K562 (cell line): Measurements from ENCODE around the gene DNAJA1. TPM values are rescaled to one million over a fixed set of nuclear protein-coding genes. Genes with fewer than 3 reads are reported as not detected.

Experiments
- ATAC-seq: fragments of 200-7000 bp; cut with Tn5 transposase; 3 replicates; pipeline ENCODE4 v1.9.1; 2020; ENCODE audit warnings: moderate library complexity
- Bru-seq: library from RNA; stranded (reverse); fragments of 400-500 nt; gene quantifications from one replicate; lab custom pipeline; 2021; lab: Mats Ljungman, UMichigan
- BruChase-seq, 2 experiments: library from RNA; stranded (reverse); fragments of 400-500 nt; gene quantifications; one replicate each; lab custom pipeline; 2021; lab: Mats Ljungman, UMichigan
- BruUV-seq: library from RNA; stranded (reverse); fragments of 400-500 nt; replicated peaks from 2 replicates; lab custom pipeline; 2021; lab: Mats Ljungman, UMichigan
- CTCF ChIA-PET: fragments of 300-600 bp; formaldehyde crosslinking; extraction: SDS; loops from one replicate; lab custom pipeline; 2021; ENCODE audit warnings: low intra/inter-chr PET ratio; lab: Yijun Ruan, JAX
- POLR2A ChIA-PET: fragments of 300-600, 350-650 bp; sonication (Branson Sonifier 250); formaldehyde crosslinking; extraction: SDS; loops from one replicate; lab custom pipeline; 2021; ENCODE audit warnings: antibody characterized with exemption, inconsistent platforms; lab: Yijun Ruan, JAX
- DNase-seq, 4 experiments: peaks; one replicate each; pipeline versions ENCODE4 v3.0.0 to v3.0.0-alpha.2; 2011 to 2018; ENCODE audit warnings: low spot score in 3 of 4, mixed read lengths in 3 of 4; ENCODE audit errors: extremely low read depth in 1 of 4
- FAIRE-seq: peaks from 2 replicates; lab custom pipeline; 2011; peaks lifted over from hg19 to GRCh38; lab: Jason Lieb, UNC
- H2AFZ ChIP-seq: 2 replicates; pipeline ENCODE4 v1.6.0; 2011; ENCODE audit warnings: low read depth, low read length, control low read depth, inconsistent platforms
- H3K27ac ChIP-seq: fragments of 200-600 bp; 3 replicates; pipeline ENCODE4 v1.8.0; 2011; ENCODE audit warnings: low read depth, mild to moderate bottlenecking, control low read depth, inconsistent platforms, low read length, moderate library complexity, mixed read lengths; ENCODE audit errors: extremely low read depth
- H3K27me3 ChIP-seq, 2 experiments: fragments of 300-600 bp in 1 of 2; 2 replicates in 1 of 2; 3 replicates in 1 of 2; pipeline versions ENCODE4 v1.6.0 to v1.8.0; 2011; ENCODE audit warnings: inconsistent platforms in 2 of 2, low read length in 2 of 2, mild to moderate bottlenecking in 1 of 2, mixed read lengths in 1 of 2, moderate library complexity in 1 of 2; ENCODE audit not compliant: control insufficient read depth in 2 of 2, insufficient read depth in 2 of 2
- H3K36me3 ChIP-seq: fragments of 300-600 bp; 3 replicates; pipeline ENCODE4 v1.8.0; 2011; ENCODE audit warnings: mild to moderate bottlenecking, low read length, inconsistent platforms; ENCODE audit not compliant: control insufficient read depth, insufficient read depth
- H3K4me1 ChIP-seq, 2 experiments: fragments of 200-600 bp in 1 of 2; replicated peaks in 1 of 2; 2 replicates in 1 of 2; 3 replicates in 1 of 2; pipeline versions ENCODE4 v1.5.1 to v1.8.0; 2011; ENCODE audit warnings: inconsistent platforms in 2 of 2, low read length in 2 of 2, mild to moderate bottlenecking in 1 of 2, mixed read lengths in 1 of 2, moderate library complexity in 1 of 2; ENCODE audit not compliant: control insufficient read depth in 2 of 2, insufficient read depth in 2 of 2
- H3K4me2 ChIP-seq: 2 replicates; pipeline ENCODE4 v1.6.1; 2011; ENCODE audit warnings: low read length, control low read depth, inconsistent platforms, mixed read lengths; ENCODE audit not compliant: insufficient read depth
- H3K4me3 ChIP-seq: fragments of 200-600 bp; sonication (generic), shearing (Covaris generic); 2 replicates; pipeline ENCODE4 v1.5.1; 2016; ENCODE audit warnings: control low read depth, inconsistent platforms
- H3K79me2 ChIP-seq: fragments of 200-600 bp; 3 replicates; pipeline ENCODE4 v1.8.0; 2011; ENCODE audit warnings: low read length, inconsistent platforms; ENCODE audit not compliant: control insufficient read depth, insufficient read depth
- H3K9ac ChIP-seq, 2 experiments: 2 replicates each; pipeline versions ENCODE4 v1.6.0 to v1.6.1; 2011; ENCODE audit warnings: low read depth in 2 of 2, low read length in 2 of 2, control low read depth in 1 of 2, inconsistent platforms in 1 of 2, mild to moderate bottlenecking in 1 of 2, mixed read lengths in 1 of 2; ENCODE audit not compliant: insufficient read depth in 1 of 2
- H3K9me1 ChIP-seq: one replicate; pipeline ENCODE4 v1.6.0; 2011; ENCODE audit warnings: inconsistent platforms, mild to moderate bottlenecking, low read length, moderate library complexity; ENCODE audit not compliant: control insufficient read depth, insufficient read depth
- H3K9me3 ChIP-seq: replicated peaks from 2 replicates; pipeline ENCODE4 v1.5.1; 2011; ENCODE audit warnings: low read depth, low read length, inconsistent platforms; ENCODE audit not compliant: control insufficient read depth, insufficient read depth
- H4K20me1 ChIP-seq: replicated peaks from 2 replicates; pipeline ENCODE4 v1.6.1; 2011; ENCODE audit warnings: low read length, inconsistent platforms, mixed read lengths; ENCODE audit not compliant: control insufficient read depth, insufficient read depth
- ATF1 ChIP-seq, 2 experiments: fragments of 450-650 bp in 1 of 2; IDR thresholded peaks; 2 replicates each; pipeline ENCODE4 v1.6.1; 2016; ENCODE audit warnings: missing compliant biosample characterization in 1 of 2, missing genetic modification characterization in 1 of 2
- CHD1 ChIP-seq: fragments of 200-600 bp; sonication (generic); IDR thresholded peaks from one replicate; pipeline ENCODE4 v1.6.1; 2012; ENCODE audit warnings: mild to moderate bottlenecking, moderate library complexity, low read length, inconsistent platforms
- CREB1 ChIP-seq, 2 experiments: sonication (generic) in 1 of 2; formaldehyde crosslinking in 1 of 2; IDR thresholded peaks; 2 replicates each; pipeline versions ENCODE4 v1.6.1 to v1.8.0; 2012 to 2022; ENCODE audit warnings: inconsistent platforms in 1 of 2, mild to moderate bottlenecking in 1 of 2, missing genetic modification reagents in 1 of 2, moderate library complexity in 1 of 2
- ESRRA ChIP-seq: fragments of 450-650 bp; IDR thresholded peaks from 2 replicates; pipeline ENCODE4 v1.6.1; 2014; ENCODE audit warnings: low read depth, mild to moderate bottlenecking, moderate library complexity, borderline replicate concordance
- ETV1 ChIP-seq: fragments of 450-650 bp; conservative IDR thresholded peaks from 2 replicates; pipeline ENCODE4 v1.6.1; 2016; ENCODE audit warnings: missing genetic modification characterization, control low read depth, low read depth, missing compliant biosample characterization
- FIP1L1 ChIP-seq: fragments of 200-400 bp; formaldehyde crosslinking; IDR thresholded peaks from 2 replicates; pipeline ENCODE4 v1.6.1; 2018; ENCODE audit warnings: mild to moderate bottlenecking, low read depth, low read length; ENCODE audit not compliant: poor library complexity, severe bottlenecking
- FOXK1 ChIP-seq: sonication (generic); formaldehyde crosslinking; IDR thresholded peaks from 2 replicates; pipeline ENCODE4 v1.8.0; 2022; ENCODE audit warnings: missing genetic modification reagents, mild to moderate bottlenecking, borderline replicate concordance
- PKNOX1 ChIP-seq: fragments of 450-650 bp; IDR thresholded peaks from 2 replicates; pipeline ENCODE4 v1.6.1; 2016
- RB1 ChIP-seq: fragments of 450-650 bp; IDR thresholded peaks from 2 replicates; pipeline ENCODE4 v1.6.1; 2017; ENCODE audit warnings: low read depth, mild to moderate bottlenecking
- SAP30 ChIP-seq: fragments of 200-600 bp; sonication (generic); IDR thresholded peaks from 2 replicates; pipeline ENCODE4 v1.6.1; 2012; ENCODE audit warnings: borderline replicate concordance, low read depth, mild to moderate bottlenecking, moderate library complexity, low read length, control low read depth, inconsistent platforms; ENCODE audit not compliant: insufficient read depth, poor library complexity, severe bottlenecking
- SMARCE1 ChIP-seq: fragments of 450-650 bp; IDR thresholded peaks from 2 replicates; pipeline ENCODE4 v1.7.1; 2016; ENCODE audit warnings: mild to moderate bottlenecking
- TFAP4 ChIP-seq: sonication (generic); formaldehyde crosslinking; IDR thresholded peaks from 2 replicates; pipeline ENCODE4 v1.8.0; 2022; ENCODE audit warnings: missing genetic modification reagents, mild to moderate bottlenecking, moderate library complexity, borderline replicate concordance
- WGBS: fragments of 100-300 bp; shearing (Covaris generic); methylation state at CpG from one replicate; pipeline ENCODE4 v1.1.6; 2016; ENCODE audit warnings: low coverage, mixed read lengths; ENCODE audit not compliant: insufficient coverage; ENCODE audit errors: missing lambda C conversion rate; 5-methylcytosine and 5-hydroxymethylcytosine counted together
- in situ Hi-C: fragments of 300-500 bp; cut with MboI; formaldehyde crosslinking; loops from 4 replicates; pipeline ENCODE4 v1.15.0; 2018; ENCODE audit warnings: inconsistent platforms, mixed read lengths
- intact Hi-C: fragments of 100-400 bp; cut with micrococcal nuclease; formaldehyde crosslinking; loops from 2 replicates; pipeline ENCODE4 v1.14.2; 2022
- long read RNA-seq, 3 experiments: library from polyadenylated mRNA in 2 of 3; library from RNA in 1 of 3; unstranded in 2 of 3; stranded (forward) in 1 of 3; transcript quantifications; one replicate each; pipeline ENCODE4 v2.0.0, GENCODE V29; 2019 to 2022
- polyA minus RNA-seq, 3 experiments: library from RNA; depleted of rRNA, polyadenylated mRNA; stranded (reverse); fragments of >200 nt; gene quantifications; 2 replicates each; pipeline ENCODE4 v1.2.3, GENCODE V29; 2011
- polyA plus RNA-seq, 8 experiments: library from polyadenylated mRNA; depleted of rRNA in 4 of 8; stranded (reverse) in 5 of 8; unstranded in 3 of 8; fragments of >200 nt; fragmentation: Nextera tagmentation in 2 of 8; fragmentation: Illumina TruSeq in 1 of 8; extraction: Ambion mirVana in 2 of 8; extraction: Trizol in 1 of 8; gene quantifications; 2 replicates each; pipeline versions ENCODE4 v1.2.1 to v1.2.3, GENCODE V29; 2011 to 2014; ENCODE audit warnings: inconsistent platforms in 1 of 8, missing spikeins in 1 of 8
- total RNA-seq, 7 experiments: library from RNA; depleted of rRNA in 6 of 7; stranded (reverse); fragments of >200 nt in 6 of 7; fragmentation: Illumina TruSeq in 2 of 7; extraction: Trizol in 2 of 7; gene quantifications; 2 replicates each; pipeline versions ENCODE4 v1.2.1 to v1.2.3, GENCODE V29; 2011 to 2021; ENCODE audit warnings: low replicate concordance in 1 of 7

Gene DNAJA1
- total RNA-seq (2011; cell fraction: chromatin; rRNA removed; ENCODE audit: low replicate concordance), result 20.1 and 36.0 TPM in 2 replicates
- total RNA-seq (2011; cell fraction: nucleolus; rRNA removed), result 20.0 and 23.6 TPM in 2 replicates
- total RNA-seq (2011; cell fraction: nucleoplasm; rRNA removed), result 25.0 and 35.3 TPM in 2 replicates
- total RNA-seq (2014; rRNA removed) (105 and 109 TPM in 2 replicates), total RNA-seq (2014; rRNA removed; fragmentation: Illumina TruSeq; extraction: Trizol) (175 and 189 TPM in 2 replicates), total RNA-seq (2015; rRNA removed; fragmentation: Illumina TruSeq; extraction: Trizol) (192 and 194 TPM in 2 replicates), total RNA-seq (2021) (137 and 138 TPM in 2 replicates), polyA plus RNA-seq (2011; rRNA removed) (170 and 197 TPM in 2 replicates), polyA plus RNA-seq (2014; fragmentation: Illumina TruSeq; extraction: Trizol) (175 and 213 TPM in 2 replicates), polyA plus RNA-seq (2014; fragmentation: Nextera tagmentation; extraction: Ambion mirVana) (100 to 1,000 TPM; 164 to 359 TPM), polyA plus RNA-seq (2014; rRNA removed) (161 and 171 TPM in 2 replicates), polyA minus RNA-seq (2011; rRNA and poly(A)+ RNA removed) (157 and 185 TPM in 2 replicates), Bru-seq, nascent RNA (percentile 92 among the genes with signal in this experiment), BruChase-seq, experiment 1, labeled RNA remaining after a 2-hour chase (percentile 91 among the genes with signal in this experiment), BruChase-seq, experiment 2, labeled RNA remaining after a 6-hour chase (percentile 93 among the genes with signal in this experiment)
- polyA plus RNA-seq (2011; cell fraction: cytosol; rRNA removed), result 36.7 and 57.5 TPM in 2 replicates
- polyA plus RNA-seq (2011; cell fraction: nucleus; rRNA removed), result 29.8 and 37.5 TPM in 2 replicates
- polyA plus RNA-seq (2012), result 79.7 and 168 TPM in 2 replicates
- polyA minus RNA-seq (2011; cell fraction: cytosol; rRNA and poly(A)+ RNA removed), result 58.8 and 127 TPM in 2 replicates
- 11.3 and 22.5 TPM in 2 replicates for polyA minus RNA-seq (2011; cell fraction: nucleus; rRNA and poly(A)+ RNA removed)
- long read RNA-seq, experiment 1, transcript DNAJA1-201 (9 exons, 2,381 nt), result major isoform, 730 of 835 reads
- long read RNA-seq, experiment 1, partial matches to known transcripts, result 43 of 835 reads
- long read RNA-seq, experiment 1, other reads (novel, unspliced or antisense), result 62 of 835 reads
- long read RNA-seq, experiment 2, transcript DNAJA1-201 (9 exons, 2,381 nt), result major isoform, 155 of 264 reads
- long read RNA-seq, experiment 2, partial matches to known transcripts, result 78 of 264 reads
- long read RNA-seq, experiment 2, other reads (novel, unspliced or antisense), result 31 of 264 reads
- long read RNA-seq, experiment 3, transcript DNAJA1-201 (9 exons, 2,381 nt), result major isoform, 371 of 460 reads
- long read RNA-seq, experiment 3, partial matches to known transcripts, result 66 of 460 reads
- long read RNA-seq, experiment 3, other reads (novel, unspliced or antisense), result 23 of 460 reads

- H3K9me3 ChIP-seq, result no peaks in the 10 kb centered on the region
- FAIRE-seq (peak; percentile 82), DNase-seq (peak; percentile 85 to 93 (median 88)), ATAC-seq (peak; percentile 91)
- WGBS, result 0% methylated on average over 29 of the region's 61 CpGs
- H3K9ac ChIP-seq, result peak within 1 kb of the TSS; percentile 96
- no peaks in the 10 kb centered on the region for H3K9me1 ChIP-seq
- H2AFZ ChIP-seq, result peak within 1 kb of the TSS; percentile 79
- peaks cover 76% of the 10 kb centered on the region for H3K36me3 ChIP-seq
- CTCF ChIA-PET, result no interaction called here
- H3K4me2 ChIP-seq, result peak within 1 kb of the TSS; percentile 100
- no TSS peak for BruUV-seq
- intact Hi-C loops, result loop anchor here (2.0 kb wide), 1 partner anchor 32 kb away; no protein-coding TSS in a partner anchor
- peak within 1 kb of the TSS; percentile 94 for H3K27ac ChIP-seq
- peaks cover 98% of the 10 kb centered on the region for H3K79me2 ChIP-seq
- POLR2A ChIA-PET, result interaction anchor here (0.6 to 5.3 kb wide), 48 partner anchors 11 to 1120 kb away, joined by 3 to 64 read pairs (median 3); partner anchors contain the start of genes APTX, B4GALT1, BAG1 and CHMP5
- H3K27me3 ChIP-seq, result no peaks in the 10 kb centered on the region
- peaks cover 13 to 14% of the 10 kb centered on the region in 2 experiments; a peak in 4 of 5 replicates for H3K4me1 ChIP-seq
- peak within 1 kb of the TSS; percentile 97 for H3K4me3 ChIP-seq
- peaks cover 9% of the 10 kb centered on the region; the same call in 1 of the 2 replicates for H4K20me1 ChIP-seq
- in situ Hi-C loops, result no loop called here
- peak; percentile 75 for TF ChIP-seq SAP30
- TF ChIP-seq FOXK1 (CRISPR knock-in tag), result 0 out of 2 replicates have a peak, but pooled peaks have one; percentile 17
- no peak for TF ChIP-seq ATF1 (CRISPR knock-in tag; IDR thresholded peaks at IDR 0.05)
- peak; percentile 89 for TF ChIP-seq ATF1 (tag; IDR thresholded peaks at IDR 0.05)
- peak; percentile 68 for TF ChIP-seq PKNOX1
- peak; percentile 81 for TF ChIP-seq FIP1L1
- TF ChIP-seq CHD1, result peak; percentile 88
- TF ChIP-seq RB1, result peak; percentile 6; the same call in 1 of the 2 replicates
- peak; percentile 38; the same call in 1 of the 2 replicates for TF ChIP-seq TFAP4 (CRISPR knock-in tag)
- TF ChIP-seq ETV1 (tag), result no peak; the same call in 1 of the 2 replicates
- no peak for TF ChIP-seq SMARCE1
- TF ChIP-seq CREB1 (IDR thresholded peaks at IDR 0.05), result peak; percentile 68
- peak; percentile 77 for TF ChIP-seq CREB1 (CRISPR knock-in tag; IDR thresholded peaks at IDR 0.05)
- TF ChIP-seq ESRRA, result peak; percentile 25; the same call in 1 of the 2 replicates
Observed at GRCh38 chr9:33024966-33025571, at the start of gene DNAJA1. TSS of gene DNAJA1 (plus strand) at chr9:33025273. CDS start at chr9:33026485, 1,212 bp downstream.
